Activated CD8-positive, alpha-beta memory T cell treated with anti-CD3 and anti-CD28 coated beads for 48 hours (primary cell): ENCODE results near the gene SERPINA1.
"Not testable (repeated sequence)": the region's sequence is repeated elsewhere in the genome, so short reads cannot be mapped to it uniquely, and the experiment has no call there.

Source experiments
- DNase-seq, 3 experiments: peaks; one replicate each; pipeline ENCODE4 v3.0.0-alpha.2; 2020; ENCODE audit warnings: low read depth in 2 of 3, low spot score in 2 of 3

SERPINA1 gene

GRCh38 chr14:94388384-94389103 is at the start of gene SERPINA1:
Gene SERPINA1 (minus strand): TSS chr14:94388602. CDS start chr14:94383237, 5,365 bp downstream.
- no peak for DNase-seq

DNA sequence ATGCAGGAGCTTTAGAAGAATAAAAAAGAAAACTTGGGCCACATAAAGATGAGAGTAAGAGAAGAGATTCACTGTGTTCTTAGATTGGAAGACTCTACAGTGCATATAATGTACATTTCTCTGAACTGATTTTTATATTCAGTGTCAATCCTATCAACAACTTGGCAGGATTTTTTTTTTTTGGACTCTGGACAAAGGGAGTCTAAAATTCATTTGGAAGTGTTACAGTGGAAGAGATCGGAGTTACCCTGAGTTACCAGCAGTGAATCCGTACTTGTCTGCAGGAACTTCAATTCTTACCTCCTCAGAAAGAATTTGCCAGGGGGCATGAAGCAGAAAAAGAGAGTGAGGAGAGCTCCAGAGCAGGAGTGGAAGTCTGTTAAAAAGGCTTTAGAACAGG is 40.2 kb upstream of the SERPINA1 start:
- no peak for DNase-seq

- DNase-seq = no peak
Measured at GRCh38 chr14:94427016-94427613, 38.7 kb upstream of the SERPINA1 start.

- DNase-seq = no peak
Measured at GRCh38 chr14:94426526-94426925, 38.1 kb upstream of the SERPINA1 start.

- DNase-seq = no peak
Measured at GRCh38 chr14:94424371-94424770, 36.0 kb upstream of the SERPINA1 start.

GRCh38 chr14:94423453-94424056 is 35.2 kb upstream of the SERPINA1 start:
- peak in 2 of 3 experiments; percentile 10 to 14 for DNase-seq

GRCh38 chr14:94421316-94421715 is 32.9 kb upstream of the SERPINA1 start:
- DNase-seq = no peak

- DNase-seq = not testable (repeated sequence)
Measured at GRCh38 chr14:94417497-94418205, 29.2 kb upstream of the SERPINA1 start.

- no peak for DNase-seq
Measured at GRCh38 chr14:94412671-94413638, 24.6 kb upstream of the SERPINA1 start.

DNA sequence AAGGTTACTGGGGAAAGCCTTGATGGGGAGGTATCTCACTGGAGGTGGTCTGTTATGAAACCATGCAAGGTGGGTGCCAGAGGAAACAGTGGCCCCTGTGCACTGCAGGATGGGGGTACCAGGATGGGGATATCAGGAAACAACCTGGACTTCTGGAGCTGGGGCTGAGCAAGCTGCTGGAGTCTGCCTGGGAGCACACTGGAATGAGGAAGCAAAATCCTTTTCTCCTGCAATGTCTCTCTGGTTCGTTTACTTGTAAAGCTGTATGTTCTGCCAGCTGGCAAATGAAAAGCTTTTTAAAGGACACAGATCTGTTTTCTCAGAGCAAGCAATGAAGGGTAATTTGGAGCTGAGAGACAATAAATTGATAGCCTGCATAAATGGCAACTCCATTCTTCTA is 23.2 kb upstream of the SERPINA1 start:
- no peak for DNase-seq

GRCh38 chr14:94409430-94409829 is 21.0 kb upstream of the SERPINA1 start:
- DNase-seq = not testable (repeated sequence)

GRCh38 chr14:94408546-94409095 is 20.2 kb upstream of the SERPINA1 start:
- no peak for DNase-seq

DNA sequence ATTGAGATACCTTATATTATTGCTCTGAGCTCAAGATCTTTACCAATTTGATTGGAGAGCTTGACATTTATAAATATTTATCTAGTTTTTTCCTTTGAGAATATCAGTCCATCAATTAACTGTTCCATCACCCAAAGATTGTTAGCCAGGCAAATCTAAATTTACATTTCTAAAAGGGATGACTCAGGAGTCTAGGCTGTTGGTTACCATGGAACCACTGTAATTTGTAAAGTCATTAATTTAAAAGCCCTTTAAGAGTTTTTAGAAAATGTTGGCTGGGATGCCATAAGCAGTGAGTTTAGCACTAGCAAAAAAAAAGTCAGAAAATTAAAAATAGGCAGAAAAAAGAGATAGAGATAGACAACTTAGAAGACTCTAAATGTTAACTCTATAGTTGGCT is 19.5 kb upstream of the SERPINA1 start:
- no peak for DNase-seq

GRCh38 chr14:94406910-94407309 is 18.5 kb upstream of the SERPINA1 start:
- no peak for DNase-seq

- no peak for DNase-seq
Measured at GRCh38 chr14:94405486-94405885, 17.1 kb upstream of the SERPINA1 start.

- DNase-seq = no peak
Measured at GRCh38 chr14:94404561-94404960, 16.2 kb upstream of the SERPINA1 start.

GRCh38 chr14:94403312-94403932 is 15.0 kb upstream of the SERPINA1 start:
- DNase-seq = no peak

GRCh38 chr14:94401083-94401482 is 12.7 kb upstream of the SERPINA1 start:
- DNase-seq = no peak

DNA sequence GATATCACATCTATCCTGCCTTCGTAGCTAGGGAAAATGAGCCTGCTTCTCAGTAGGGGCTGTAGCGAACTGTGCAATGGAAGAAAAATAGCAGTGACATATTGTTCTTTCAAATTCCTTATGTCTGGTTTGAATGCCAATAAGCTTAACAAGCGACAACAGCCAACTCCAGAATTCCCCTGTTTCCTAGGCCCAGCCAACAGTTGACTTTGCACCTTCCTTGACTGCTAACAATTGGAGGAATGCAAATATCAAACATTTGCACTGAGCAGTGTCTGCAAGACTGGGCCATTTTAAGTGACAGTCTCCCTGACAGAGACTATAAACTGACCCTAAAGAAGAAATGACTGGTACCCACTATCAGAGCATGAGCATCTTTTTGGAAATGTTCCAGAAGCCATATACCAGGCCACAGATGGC is 12.0 kb upstream of the SERPINA1 start:
- no peak for DNase-seq

DNA sequence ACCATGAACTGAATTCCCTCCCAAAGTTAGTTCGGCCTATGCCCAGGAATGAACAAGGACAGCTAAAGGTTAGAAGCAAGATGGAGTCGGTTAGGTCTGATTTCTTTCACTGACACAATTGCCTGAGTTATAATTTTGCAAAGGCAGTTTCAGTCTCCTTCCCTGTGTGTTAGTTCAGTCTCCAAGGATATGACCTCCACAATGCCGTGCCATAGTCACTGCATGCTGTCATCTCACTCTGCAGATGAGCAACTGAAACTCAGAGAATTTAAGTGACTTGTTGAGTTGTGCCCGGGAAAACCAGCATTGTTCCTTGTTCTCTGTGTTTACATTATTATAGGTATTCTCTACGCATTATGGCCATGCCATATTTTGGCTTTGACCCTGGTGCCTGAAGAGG is 10.1 kb upstream of the SERPINA1 start:
- no peak for DNase-seq
